Measurements from ENCODE around the gene RTN4R. TPM values are rescaled to one million over a fixed set of nuclear protein-coding genes. Genes with fewer than 3 reads are reported as not detected.
"Not testable (repeated sequence)": the region's sequence is repeated elsewhere in the genome, so short reads cannot be mapped to it uniquely, and the experiment has no call there.

The RTN4R gene
- total and polyA plus RNA-seq, 2 of the 8 experiments (the other 6 are each of a cell fraction or from before 2014, with no cell fraction given), result 21.8 to 41.3 TPM

- H2AFZ ChIP-seq (ENCODE audit: low read length); H3K14ac ChIP-seq (ENCODE audit: insufficient read length); H3K18ac ChIP-seq (ENCODE audit: extremely low read depth, low read length); H2BK20ac ChIP-seq (ENCODE audit: low read length); FAIRE-seq; H3K4ac ChIP-seq (replicated peaks; ENCODE audit: insufficient read length, low read depth, low read length); H4K5ac ChIP-seq (ENCODE audit: insufficient read length, low read depth, low read length); H4K20me1 ChIP-seq (replicated peaks in 1 of 2; ENCODE audit: control insufficient read depth in 1 of 2, insufficient read depth in 2 of 2, low read length in 2 of 2); H3K36me3 ChIP-seq (ENCODE audit: control insufficient read depth in 2 of 4, insufficient read depth in 4 of 4, low read length in 3 of 4); H2BK120ac ChIP-seq (replicated peaks; ENCODE audit: low read depth, low read length); H3K4me1 ChIP-seq (replicated peaks in 1 of 4; ENCODE audit: control insufficient read depth in 3 of 4, insufficient read depth in 4 of 4, low read length in 3 of 4); H3K9me3 ChIP-seq (ENCODE audit: insufficient read depth in 2 of 2, low read depth in 1 of 2, low read length in 1 of 2); H3K4me3 ChIP-seq (ENCODE audit: extremely low read depth in 1 of 4, insufficient read depth in 2 of 4, low read depth in 3 of 4, low read length in 4 of 4); H4K8ac ChIP-seq (ENCODE audit: extremely low read depth, insufficient read depth, low read length); H3K23ac ChIP-seq (ENCODE audit: insufficient read length); H2BK5ac ChIP-seq (ENCODE audit: low read depth, low read length); H3K79me2 ChIP-seq (ENCODE audit: control insufficient read depth in 1 of 2, insufficient read depth in 2 of 2, low read length in 2 of 2); H3K27ac ChIP-seq (ENCODE audit: low read depth, low read length); H3K79me1 ChIP-seq (ENCODE audit: low read depth, low read length); H2BK12ac ChIP-seq (ENCODE audit: low read depth, low read length); H2BK15ac ChIP-seq (ENCODE audit: low read length); POLR2A ChIA-PET (ENCODE audit: partially characterized antibody); DNase-seq (ENCODE audit: low read depth in 1 of 2, low spot score in 2 of 2); H3K9ac ChIP-seq (replicated peaks in 1 of 4; ENCODE audit: extremely low read depth in 1 of 4, low read depth in 3 of 4, low read length in 3 of 4); H3K4me2 ChIP-seq (ENCODE audit: insufficient read depth in 1 of 2, low read depth in 2 of 2, low read length in 2 of 2); H3K23me2 ChIP-seq (ENCODE audit: low read depth, low read length); H3K56ac ChIP-seq (replicated peaks; ENCODE audit: insufficient read length, low read depth, low read length); H4K91ac ChIP-seq (replicated peaks; ENCODE audit: insufficient read length, low read length); H3K27me3 ChIP-seq (replicated peaks in 1 of 4; ENCODE audit: control insufficient read depth in 3 of 4, extremely low read depth in 1 of 4, insufficient read depth in 3 of 4, low read length in 3 of 4); H2AK5ac ChIP-seq (ENCODE audit: low read depth, low read length): not testable (repeated sequence)
- WGBS, 2 experiments (ENCODE audit: extremely low coverage in 1 of 2, insufficient coverage in 1 of 2, insufficient read length in 1 of 2, insufficient replicate concordance in 2 of 2, low coverage in 1 of 2, low lambda C conversion rate in 2 of 2, missing lambda C conversion rate in 1 of 2), result 90% methylated on average over 5 of the region's 7 CpGs; no CpG with 5 or more reads in 1 of the 2 experiments
- CTCF ChIA-PET (ENCODE audit: partially characterized antibody), result interaction anchor here (1.1 kb wide), 1 partner anchor 9 kb away, joined by 4 read pairs; the partner anchor contains the start of gene DGCR6L
Measured at GRCh38 chr22:20310180-20310579, 42.1 kb upstream of the RTN4R start.

All from H1 (cell line).